ENCODE results near the gene DNTTIP2. TPM values are rescaled to one million over a fixed set of nuclear protein-coding genes. Genes with fewer than 3 reads are reported as not detected.

The DNTTIP2 gene
- total RNA-seq, 1 experiment from 2014 or later, result 101 TPM

GRCh38 chr1:93829061-93829460, 49.9 kb downstream of the DNTTIP2 start:
- Histone ChIP-seq H3K4me2 (ENCODE audit: insufficient read depth, insufficient read length, low read length) (no peak overlapping the region), H3K4me1 (ENCODE audit: insufficient read depth, low read length) (peaks cover 6% of the 10 kb centered on the region), H4K91ac (ENCODE audit: insufficient read length, low read depth, low read length) (no peak overlapping the region), H3T11ph (ENCODE audit: low read length) (no peak overlapping the region), H2AK5ac (ENCODE audit: insufficient read length, low read length) (no peak overlapping the region), H4K20me1 (ENCODE audit: control insufficient read depth, insufficient read depth, insufficient read length) (no peaks in the 10 kb centered on the region), H3K56ac (ENCODE audit: insufficient read length, low read depth, low read length) (no peak overlapping the region), H3K23me2 (ENCODE audit: insufficient read length, low read depth, low read length, poor library complexity, severe bottlenecking) (no peaks in the 10 kb centered on the region), H2AFZ (ENCODE audit: low read length) (no peak overlapping the region), H2BK12ac (ENCODE audit: insufficient read length, low read depth, low read length) (no peak overlapping the region), H3K23ac (ENCODE audit: insufficient read length, low read depth, low read length) (no peak overlapping the region), H3K79me2 (ENCODE audit: insufficient read depth, low read length) (no peaks in the 10 kb centered on the region), H3K9me3 (ENCODE audit: control insufficient read depth, low read depth, low read length) (peaks cover 5% of the 10 kb centered on the region), H2BK5ac (ENCODE audit: insufficient read length, low read length) (no peak overlapping the region), H2BK15ac (ENCODE audit: low read depth, low read length) (no peak overlapping the region), H3K27ac (ENCODE audit: insufficient read length, low read depth, low read length) (no peak overlapping the region), H3K18ac (ENCODE audit: insufficient read length, low read depth, low read length) (no peak overlapping the region), H3K27me3 (ENCODE audit: insufficient read depth, low read length) (no peaks in the 10 kb centered on the region), H3K79me1 (ENCODE audit: insufficient read depth, low read depth, low read length, poor library complexity, severe bottlenecking) (no peaks in the 10 kb centered on the region), H2BK20ac (ENCODE audit: low read depth, low read length, poor library complexity, severe bottlenecking) (peak overlapping the region; percentile 33), H3K4ac (ENCODE audit: low read depth, low read length) (no peak overlapping the region), H4K8ac (replicated peaks; ENCODE audit: insufficient read length, low read depth, low read length) (no peak overlapping the region), H3K14ac (ENCODE audit: insufficient read depth, low read length) (no peak overlapping the region; the same call in 1 of the 2 replicates), H2BK120ac (ENCODE audit: low read depth, low read length, poor library complexity, severe bottlenecking) (no peak overlapping the region), H3K9ac (ENCODE audit: extremely low read depth, insufficient read length, low read length) (no peak overlapping the region), H4K5ac (ENCODE audit: insufficient read length, low read depth, low read length) (no peak overlapping the region)
- peak overlapping the region in 1 of 2 experiments; percentile 25; a peak in 2 of 5 replicates for H3K4me3 Mint-ChIP-seq
- peaks cover 33 to 45% of the 10 kb centered on the region in 2 experiments for H3K4me1 Mint-ChIP-seq
- peaks cover 43 to 46% (median 46%) of the 10 kb centered on the region in 3 experiments for H3K36me3 Mint-ChIP-seq (ENCODE audit: insufficient read depth in 1 of 3, low read depth in 3 of 3)
- H3K9me3 Mint-ChIP-seq, result peaks cover 40 to 42% of the 10 kb centered on the region in 2 experiments
- WGBS (ENCODE audit: extremely low coverage, insufficient read length, low lambda C conversion rate), result no CpG with 5 or more reads among the region's 4 CpGs
- TF ChIP-seq CTCF (conservative IDR thresholded peaks at IDR 0.05), result no peak; the same call in 2 of the 3 replicates
- DNase-seq, result peak; percentile 53
- peaks cover 3% of the 10 kb centered on the region for H3K27me3 Mint-ChIP-seq (ENCODE audit: low read depth)
- H3K27ac Mint-ChIP-seq, result peak overlapping the region in 2 of 3 experiments; percentile 78 to 97; a peak in 6 of 7 replicates

All from H9 (cell line).